NCI-H1105 treated with DMSO at 0.1 percent for 48 hours (cell line): ENCODE results near the gene SRGAP2C.
"Not testable (repeated sequence)": the region's sequence is repeated elsewhere in the genome, so short reads cannot be mapped to it uniquely, and the experiment has no call there.

Experiments
- DNase-seq: peaks from one replicate; lab custom pipeline; 2025; lab: John Stamatoyannopoulos, UW

SRGAP2C gene

GRCh38 chr1:121279548-121279898, 94.7 kb downstream of the SRGAP2C start:
- not testable (repeated sequence) for DNase-seq

GRCh38 chr1:121280699-121281317, 96.0 kb downstream of the SRGAP2C start:
- DNase-seq: not testable (repeated sequence)

- DNase-seq: not testable (repeated sequence)
Observed at GRCh38 chr1:121281480-121281879, 96.7 kb downstream of the SRGAP2C start.

- DNase-seq: not testable (repeated sequence)
Observed at GRCh38 chr1:121283587-121284180, 98.9 kb downstream of the SRGAP2C start.

- DNase-seq: not testable (repeated sequence)
Observed at GRCh38 chr1:121292590-121292989, 107.8 kb downstream of the SRGAP2C start.

GRCh38 chr1:121293263-121294204, 108.8 kb downstream of the SRGAP2C start:
- not testable (repeated sequence) for DNase-seq

GRCh38 chr1:121294205-121294570, 109.4 kb downstream of the SRGAP2C start:
- DNase-seq: not testable (repeated sequence)

- not testable (repeated sequence) for DNase-seq
Observed at GRCh38 chr1:121296563-121296962, 111.8 kb downstream of the SRGAP2C start.

GRCh38 chr1:121298529-121298928, 113.8 kb downstream of the SRGAP2C start:
- not testable (repeated sequence) for DNase-seq

GRCh38 chr1:121299514-121300149, 114.9 kb downstream of the SRGAP2C start:
- DNase-seq: not testable (repeated sequence)

- not testable (repeated sequence) for DNase-seq
Observed at GRCh38 chr1:121301876-121302275, 117.1 kb downstream of the SRGAP2C start.

- not testable (repeated sequence) for DNase-seq
Observed at GRCh38 chr1:121307759-121308158, 123.0 kb downstream of the SRGAP2C start.

GRCh38 chr1:121315509-121315908, 130.7 kb downstream of the SRGAP2C start:
- not testable (repeated sequence) for DNase-seq

- not testable (repeated sequence) for DNase-seq
Observed at GRCh38 chr1:121316081-121316480, 131.3 kb downstream of the SRGAP2C start.

- not testable (repeated sequence) for DNase-seq
Observed at GRCh38 chr1:121317491-121318468, 133.0 kb downstream of the SRGAP2C start.

- not testable (repeated sequence) for DNase-seq
Observed at GRCh38 chr1:121318687-121319086, 133.9 kb downstream of the SRGAP2C start.

GRCh38 chr1:121321660-121322059, 136.9 kb downstream of the SRGAP2C start:
- not testable (repeated sequence) for DNase-seq

GRCh38 chr1:121324726-121325125, 140.0 kb downstream of the SRGAP2C start:
- DNase-seq: not testable (repeated sequence)

- DNase-seq: not testable (repeated sequence)
Observed at GRCh38 chr1:121332141-121332540, 147.4 kb downstream of the SRGAP2C start.

GRCh38 chr1:121332599-121333562, 148.1 kb downstream of the SRGAP2C start:
- DNase-seq: not testable (repeated sequence)
